Neural cell (in vitro differentiated cells): ENCODE data around the gene ALDH3A2. TPM values are rescaled to one million over a fixed set of nuclear protein-coding genes. Genes with fewer than 3 reads are reported as not detected.

ENCODE experiments used
- H2AFZ ChIP-seq: fragments of 200-600, 300-800 bp; sonication (generic), shearing (Covaris generic); 2 replicates; pipeline ENCODE4 v1.6.0; 2014; ENCODE audit warnings: low read depth, mild to moderate bottlenecking, antibody characterized with exemption, low read length, moderate library complexity
- H3F3A ChIP-seq: fragments of 200-600 bp; shearing (Covaris generic); 2 replicates; pipeline ENCODE4 v1.6.1; 2016; ENCODE audit warnings: mild to moderate bottlenecking, moderate library complexity, mixed read lengths, antibody characterized with exemption, low read length; ENCODE audit not compliant: insufficient read depth, poor library complexity, severe bottlenecking
- H3K27ac ChIP-seq: fragments of 200-600, 300-800 bp; sonication (generic), shearing (Covaris generic); 2 replicates; pipeline ENCODE4 v1.5.1; 2014; ENCODE audit warnings: mild to moderate bottlenecking, low read length, moderate library complexity
- H3K27me3 ChIP-seq: fragments of 300-800, 200-600 bp; sonication (generic), shearing (Covaris generic); 2 replicates; pipeline ENCODE4 v1.6.0; 2014; ENCODE audit warnings: mild to moderate bottlenecking, low read depth, low read length, moderate library complexity; ENCODE audit not compliant: insufficient read depth
- H3K36me3 ChIP-seq: fragments of 300-800, 200-600 bp; sonication (generic), shearing (Covaris generic); 2 replicates; pipeline ENCODE4 v1.5.1; 2014; ENCODE audit warnings: mild to moderate bottlenecking, antibody characterized with exemption, low read length, moderate library complexity; ENCODE audit not compliant: insufficient read depth
- H3K4me2 ChIP-seq: fragments of 300-800, 200-600 bp; sonication (generic), shearing (Covaris generic); 2 replicates; pipeline ENCODE4 v1.6.0; 2014; ENCODE audit warnings: mild to moderate bottlenecking, low read length
- H3K4me3 ChIP-seq: fragments of 300-800, 200-600 bp; sonication (generic), shearing (Covaris generic); 2 replicates; pipeline ENCODE4 v1.5.1; 2014; ENCODE audit warnings: mild to moderate bottlenecking, low read length, moderate library complexity
- H3K79me2 ChIP-seq: fragments of 200-600 bp; shearing (Covaris generic); replicated peaks from 2 replicates; pipeline ENCODE4 v1.6.0; 2014; ENCODE audit warnings: mild to moderate bottlenecking, low read length, moderate library complexity; ENCODE audit not compliant: insufficient read depth
- H3K9ac ChIP-seq: fragments of 300-800, 200-600 bp; sonication (generic), shearing (Covaris generic); 2 replicates; pipeline ENCODE4 v1.6.1; 2016; ENCODE audit warnings: mild to moderate bottlenecking, low read length, mixed read lengths
- H3K9me2 ChIP-seq: fragments of 200-600 bp; shearing (Covaris generic); 2 replicates; pipeline ENCODE4 v1.6.1; 2016; ENCODE audit warnings: mild to moderate bottlenecking, low read length, mixed read lengths; ENCODE audit not compliant: insufficient read depth
- H3K9me3 ChIP-seq: fragments of 200-600, 300-800 bp; sonication (generic), shearing (Covaris generic); 2 replicates; pipeline ENCODE4 v1.6.1; 2016; ENCODE audit warnings: mild to moderate bottlenecking, mixed run types, low read length, moderate library complexity, mixed read lengths
- H4K20me1 ChIP-seq: fragments of 200-600 bp; shearing (Covaris generic); 2 replicates; pipeline ENCODE4 v1.6.1; 2016; ENCODE audit warnings: mild to moderate bottlenecking, mixed run types; ENCODE audit not compliant: insufficient read depth
- EP300 ChIP-seq: fragments of 450-650 bp; conservative IDR thresholded peaks from 2 replicates; pipeline ENCODE4 v1.6.1; 2014; ENCODE audit warnings: antibody characterized with exemption, mild to moderate bottlenecking, moderate library complexity; ENCODE audit not compliant: poor library complexity, severe bottlenecking
- EZH2 ChIP-seq: fragments of 200-600, 300-800 bp; shearing (Covaris generic), sonication (generic); IDR thresholded peaks from 2 replicates; pipeline ENCODE4 v1.6.1; 2014; ENCODE audit warnings: antibody characterized with exemption, low read length, borderline replicate concordance, mild to moderate bottlenecking; ENCODE audit not compliant: insufficient read depth, poor library complexity, severe bottlenecking
- MXI1 ChIP-seq: fragments of 450-650 bp; conservative IDR thresholded peaks from 2 replicates; pipeline ENCODE4 v1.6.1; 2014; ENCODE audit warnings: antibody characterized with exemption, mild to moderate bottlenecking; ENCODE audit not compliant: poor library complexity, severe bottlenecking
- POLR2AphosphoS5 ChIP-seq: IDR thresholded peaks from 2 replicates; pipeline ENCODE4 v1.6.1; 2012
- RAD21 ChIP-seq: fragments of 450-650 bp; conservative IDR thresholded peaks from 2 replicates; pipeline ENCODE4 v1.6.1; 2014; ENCODE audit warnings: antibody characterized with exemption, mild to moderate bottlenecking, moderate library complexity
- SMC3 ChIP-seq: fragments of 450-650 bp; conservative IDR thresholded peaks from 2 replicates; pipeline ENCODE4 v1.6.1; 2014; ENCODE audit warnings: antibody characterized with exemption, mild to moderate bottlenecking, moderate library complexity; ENCODE audit not compliant: poor library complexity
- TAF1 ChIP-seq: IDR thresholded peaks from 2 replicates; pipeline ENCODE4 v1.6.1; 2012; ENCODE audit warnings: low read depth
- polyA plus RNA-seq: library from polyadenylated mRNA; depleted of rRNA; stranded (reverse); fragments of >200 nt; gene quantifications from 2 replicates; pipeline ENCODE4 v1.2.3, GENCODE V29; 2014
- small RNA-seq, 3 experiments: library from RNA; depleted of rRNA; stranded (forward); fragments of <200 nt; gene quantifications; one replicate each; pipeline ENCODE3, GENCODE V24; 2012
- TF ChIP-seq, protein P1 (sequence below): fragments of 450-650 bp; IDR thresholded peaks from 2 replicates; pipeline ENCODE4 v1.5.1; 2014; ENCODE audit warnings: antibody characterized with exemption, mild to moderate bottlenecking, moderate library complexity; ENCODE audit not compliant: poor library complexity, severe bottlenecking
- TF ChIP-seq, protein P2 (sequence below): IDR thresholded peaks from 2 replicates; pipeline ENCODE4 v1.6.1; 2012; ENCODE audit warnings: borderline replicate concordance

ALDH3A2 gene
- polyA plus RNA-seq, 1 donor from 2014 or later: 51.2 TPM

DNA sequence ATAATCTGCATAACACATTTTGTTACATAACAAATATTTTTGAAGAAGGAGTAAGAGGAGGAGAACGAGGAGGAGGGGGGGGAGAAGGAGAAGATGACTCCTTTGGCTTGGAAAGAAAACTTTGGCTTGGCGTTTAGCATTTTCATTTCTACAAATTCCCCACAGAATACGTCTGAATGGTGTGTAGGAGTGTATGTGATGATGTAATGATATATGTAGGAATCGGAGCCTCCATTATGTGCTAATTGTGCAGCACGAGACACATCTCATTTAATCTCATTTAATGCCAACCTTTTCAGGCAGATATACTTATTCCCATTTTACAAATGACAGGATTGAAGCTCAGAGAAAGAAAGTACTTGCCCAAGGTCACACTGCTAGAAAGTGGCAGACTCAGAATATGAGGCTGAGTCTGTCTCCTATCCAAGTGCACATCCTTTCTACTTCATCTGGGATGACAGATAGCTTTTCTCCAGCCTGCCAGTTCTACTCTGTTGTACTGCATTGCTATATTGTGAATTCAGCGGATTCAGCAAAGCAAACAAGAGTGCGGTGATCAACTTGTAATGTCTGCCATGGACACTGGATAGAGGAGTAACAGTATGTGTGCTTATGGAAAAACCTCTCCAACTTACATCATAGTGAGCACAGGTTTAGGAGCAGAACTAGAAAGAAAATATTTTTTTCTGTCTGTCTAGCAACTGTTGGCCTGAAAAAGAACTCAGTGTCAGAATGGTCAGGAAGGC lies 78.3 kb downstream of the ALDH3A2 start:
- H3K36me3 ChIP-seq: no peaks in the 10 kb centered on the region
- no peaks in the 10 kb centered on the region for H3K9me3 ChIP-seq
- H2AFZ ChIP-seq: no peak overlapping the region
- no peak overlapping the region for H3K4me2 ChIP-seq
- H3K9ac ChIP-seq: no peak overlapping the region
- H3F3A ChIP-seq: no peaks in the 10 kb centered on the region
- TF ChIP-seq, protein P1, sequence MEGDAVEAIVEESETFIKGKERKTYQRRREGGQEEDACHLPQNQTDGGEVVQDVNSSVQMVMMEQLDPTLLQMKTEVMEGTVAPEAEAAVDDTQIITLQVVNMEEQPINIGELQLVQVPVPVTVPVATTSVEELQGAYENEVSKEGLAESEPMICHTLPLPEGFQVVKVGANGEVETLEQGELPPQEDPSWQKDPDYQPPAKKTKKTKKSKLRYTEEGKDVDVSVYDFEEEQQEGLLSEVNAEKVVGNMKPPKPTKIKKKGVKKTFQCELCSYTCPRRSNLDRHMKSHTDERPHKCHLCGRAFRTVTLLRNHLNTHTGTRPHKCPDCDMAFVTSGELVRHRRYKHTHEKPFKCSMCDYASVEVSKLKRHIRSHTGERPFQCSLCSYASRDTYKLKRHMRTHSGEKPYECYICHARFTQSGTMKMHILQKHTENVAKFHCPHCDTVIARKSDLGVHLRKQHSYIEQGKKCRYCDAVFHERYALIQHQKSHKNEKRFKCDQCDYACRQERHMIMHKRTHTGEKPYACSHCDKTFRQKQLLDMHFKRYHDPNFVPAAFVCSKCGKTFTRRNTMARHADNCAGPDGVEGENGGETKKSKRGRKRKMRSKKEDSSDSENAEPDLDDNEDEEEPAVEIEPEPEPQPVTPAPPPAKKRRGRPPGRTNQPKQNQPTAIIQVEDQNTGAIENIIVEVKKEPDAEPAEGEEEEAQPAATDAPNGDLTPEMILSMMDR: no peak
- TF ChIP-seq EP300 (no peak), POLR2AphosphoS5 (no peak), SMC3 (no peak), MXI1 (no peak), TAF1 (no peak), EZH2 (no peak), RAD21 (no peak)
- TF ChIP-seq, protein P2, sequence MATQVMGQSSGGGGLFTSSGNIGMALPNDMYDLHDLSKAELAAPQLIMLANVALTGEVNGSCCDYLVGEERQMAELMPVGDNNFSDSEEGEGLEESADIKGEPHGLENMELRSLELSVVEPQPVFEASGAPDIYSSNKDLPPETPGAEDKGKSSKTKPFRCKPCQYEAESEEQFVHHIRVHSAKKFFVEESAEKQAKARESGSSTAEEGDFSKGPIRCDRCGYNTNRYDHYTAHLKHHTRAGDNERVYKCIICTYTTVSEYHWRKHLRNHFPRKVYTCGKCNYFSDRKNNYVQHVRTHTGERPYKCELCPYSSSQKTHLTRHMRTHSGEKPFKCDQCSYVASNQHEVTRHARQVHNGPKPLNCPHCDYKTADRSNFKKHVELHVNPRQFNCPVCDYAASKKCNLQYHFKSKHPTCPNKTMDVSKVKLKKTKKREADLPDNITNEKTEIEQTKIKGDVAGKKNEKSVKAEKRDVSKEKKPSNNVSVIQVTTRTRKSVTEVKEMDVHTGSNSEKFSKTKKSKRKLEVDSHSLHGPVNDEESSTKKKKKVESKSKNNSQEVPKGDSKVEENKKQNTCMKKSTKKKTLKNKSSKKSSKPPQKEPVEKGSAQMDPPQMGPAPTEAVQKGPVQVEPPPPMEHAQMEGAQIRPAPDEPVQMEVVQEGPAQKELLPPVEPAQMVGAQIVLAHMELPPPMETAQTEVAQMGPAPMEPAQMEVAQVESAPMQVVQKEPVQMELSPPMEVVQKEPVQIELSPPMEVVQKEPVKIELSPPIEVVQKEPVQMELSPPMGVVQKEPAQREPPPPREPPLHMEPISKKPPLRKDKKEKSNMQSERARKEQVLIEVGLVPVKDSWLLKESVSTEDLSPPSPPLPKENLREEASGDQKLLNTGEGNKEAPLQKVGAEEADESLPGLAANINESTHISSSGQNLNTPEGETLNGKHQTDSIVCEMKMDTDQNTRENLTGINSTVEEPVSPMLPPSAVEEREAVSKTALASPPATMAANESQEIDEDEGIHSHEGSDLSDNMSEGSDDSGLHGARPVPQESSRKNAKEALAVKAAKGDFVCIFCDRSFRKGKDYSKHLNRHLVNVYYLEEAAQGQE: no peak
- H3K4me3 ChIP-seq: no peak overlapping the region
- H4K20me1 ChIP-seq: no peaks in the 10 kb centered on the region
- no peaks in the 10 kb centered on the region for H3K9me2 ChIP-seq
- H3K27me3 ChIP-seq: no peaks in the 10 kb centered on the region
- no peak overlapping the region for H3K27ac ChIP-seq
- H3K79me2 ChIP-seq: no peaks in the 10 kb centered on the region

Small RNAs within 50 kb of the gene (small RNA-seq; reads per million reads assigned to genes)
- 0 reads per million in 3 experiments for gene NMTRQ-TTG12-1
- 0 reads per million in 3 experiments for gene RF00322

Other genes starting within 250 kb of the ALDH3A2 start
- gene RNF112, start 237.5 kb upstream of the ALDH3A2 start, polyA plus RNA-seq: 33.3 and 34.7 TPM in 2 replicates
- gene SLC47A1, start 114.9 kb upstream of the ALDH3A2 start, polyA plus RNA-seq: not detected in 2 replicates
- gene SLC47A2, start 67.8 kb downstream of the ALDH3A2 start, polyA plus RNA-seq: not detected in 2 replicates
- 0.10 TPM in 1 of 2 replicates, not detected in the other for gene ALDH3A1, start 99.5 kb downstream of the ALDH3A2 start, polyA plus RNA-seq
- 48.4 and 55.1 TPM in 2 replicates for gene ULK2, start 219.2 kb downstream of the ALDH3A2 start, polyA plus RNA-seq